Activated CD4-positive, alpha-beta memory T cell treated with anti-CD3 and anti-CD28 coated beads for 36 hours (primary cell): ENCODE measurements around the gene LCP2. TPM values are rescaled to one million over a fixed set of nuclear protein-coding genes. Genes with fewer than 3 reads are reported as not detected.

Experiments
- CTCF ChIA-PET: fragments of 350-600 bp; sonication (Branson Sonifier 250); formaldehyde crosslinking; loops from one replicate; lab custom pipeline; 2021; ENCODE audit warnings: antibody characterized with exemption, inconsistent platforms; lab: Charles Lee
- POLR2A ChIA-PET: fragments of 350-600 bp; sonication (Branson Sonifier 250); formaldehyde crosslinking; loops from one replicate; lab custom pipeline; 2021; ENCODE audit warnings: antibody characterized with exemption; lab: Charles Lee
- DNase-seq: peaks from one replicate; pipeline ENCODE4 v3.0.0-alpha.2; 2020
- H3K27ac Mint-ChIP-seq: one replicate; pipeline ENCODE4 v1.8.0; 2021; ENCODE audit warnings: mixed read lengths
- H3K27me3 Mint-ChIP-seq: one replicate; pipeline ENCODE4 v1.8.0; 2021; ENCODE audit warnings: mixed read lengths
- H3K36me3 Mint-ChIP-seq: one replicate; pipeline ENCODE4 v1.8.0; 2021; ENCODE audit warnings: mixed read lengths
- H3K4me1 Mint-ChIP-seq: one replicate; pipeline ENCODE4 v1.8.0; 2021; ENCODE audit warnings: low read depth, mixed read lengths
- H3K4me3 Mint-ChIP-seq: one replicate; pipeline ENCODE4 v1.8.0; 2021; ENCODE audit warnings: mild to moderate bottlenecking, mixed read lengths
- H3K9me3 Mint-ChIP-seq: one replicate; pipeline ENCODE4 v1.8.0; 2021; ENCODE audit warnings: mixed read lengths
- intact Hi-C: fragments of 100-400 bp; cut with micrococcal nuclease; formaldehyde crosslinking; loops from one replicate; pipeline ENCODE4 v1.15.1; 2023
- total RNA-seq, 2 experiments: library from RNA; stranded (reverse); gene quantifications; one replicate each; pipeline ENCODE4 v1.2.3, GENCODE V29; 2021

LCP2 gene
- total RNA-seq, 2 experiments from 2014 or later: 212 to 213 TPM

- H3K27me3 Mint-ChIP-seq: no peaks in the 10 kb centered on the region
- peak overlapping the region; percentile 91 for H3K27ac Mint-ChIP-seq
- no peak for DNase-seq
- POLR2A ChIA-PET: interaction anchor here (2.8 to 7.7 kb wide), 2 partner anchors 11 to 29 kb away, joined by 8 to 113 read pairs; partner anchors contain the start of gene LCP2
- CTCF ChIA-PET: interaction anchor here (6.1 to 14.1 kb wide), 2 partner anchors 30 to 77 kb away, joined by 137 to 290 read pairs; partner anchors contain the start of gene LCP2
- H3K4me1 Mint-ChIP-seq: peaks cover 73% of the 10 kb centered on the region
- peaks cover 88% of the 10 kb centered on the region for H3K36me3 Mint-ChIP-seq
- H3K9me3 Mint-ChIP-seq: no peaks in the 10 kb centered on the region
- no peak overlapping the region for H3K4me3 Mint-ChIP-seq
- intact Hi-C loops: no loop called here
These were observed 33.7 kb downstream of the LCP2 start for GRCh38 chr5:170263906-170264305.

- no peaks in the 10 kb centered on the region for H3K9me3 Mint-ChIP-seq
- peak; percentile 54 for DNase-seq
- peak overlapping the region; percentile 91 for H3K27ac Mint-ChIP-seq
- intact Hi-C loops: loop anchor here (1.0 kb wide), 1 partner anchor 8 kb away; no protein-coding TSS in a partner anchor
- peak overlapping the region; percentile 30 for H3K4me3 Mint-ChIP-seq
- ChIA-PET POLR2A (interaction anchor here (0.6 to 1.4 kb wide), 8 partner anchors 7 to 1318 kb away, joined by 3 to 8 read pairs (median 3); no protein-coding TSS in a partner anchor), CTCF (interaction anchor here (0.8 to 2.6 kb wide), 7 partner anchors 10 to 77 kb away, joined by 3 to 19 read pairs (median 5); partner anchors contain the start of gene LCP2)
- no peaks in the 10 kb centered on the region for H3K27me3 Mint-ChIP-seq
- peaks cover 89% of the 10 kb centered on the region for H3K36me3 Mint-ChIP-seq
- peaks cover 61% of the 10 kb centered on the region for H3K4me1 Mint-ChIP-seq
These were observed 35.2 kb downstream of the LCP2 start for GRCh38 chr5:170262061-170263045.

GRCh38 chr5:170261528-170262043, 36.0 kb downstream of the LCP2 start:
- ChIA-PET CTCF (interaction anchor here (1.3 to 2.6 kb wide), 5 partner anchors 13 to 77 kb away, joined by 3 to 19 read pairs (median 6); no protein-coding TSS in a partner anchor), POLR2A (interaction anchor here (1.0 to 1.4 kb wide), 5 partner anchors 8 to 72 kb away, joined by 3 to 6 read pairs (median 3); no protein-coding TSS in a partner anchor)
- Mint-ChIP-seq H3K27ac (peak overlapping the region; percentile 91), H3K4me1 (peaks cover 55% of the 10 kb centered on the region), H3K27me3 (no peaks in the 10 kb centered on the region), H3K36me3 (peaks cover 89% of the 10 kb centered on the region), H3K4me3 (no peak overlapping the region), H3K9me3 (no peaks in the 10 kb centered on the region)
- intact Hi-C loops: loop anchor here (1.0 kb wide), 1 partner anchor 7 kb away; no protein-coding TSS in a partner anchor
- no peak for DNase-seq

- ChIA-PET CTCF (interaction anchor here (0.7 to 2.3 kb wide), 2 partner anchors 77 to 82 kb away, joined by 4 to 11 read pairs; no protein-coding TSS in a partner anchor), POLR2A (interaction anchor here (1.0 kb wide), 1 partner anchor 9 kb away, joined by 3 read pairs; no protein-coding TSS in a partner anchor)
- intact Hi-C loops: no loop called here
- no peaks in the 10 kb centered on the region for H3K9me3 Mint-ChIP-seq
- peaks cover 92% of the 10 kb centered on the region for H3K36me3 Mint-ChIP-seq
- DNase-seq: no peak
- H3K27ac Mint-ChIP-seq: peak overlapping the region; percentile 69
- H3K4me3 Mint-ChIP-seq: no peak overlapping the region
- peaks cover 57% of the 10 kb centered on the region for H3K4me1 Mint-ChIP-seq
- H3K27me3 Mint-ChIP-seq: no peaks in the 10 kb centered on the region
These were observed 40.2 kb downstream of the LCP2 start for GRCh38 chr5:170257370-170257769.

- no peak for DNase-seq
- peak overlapping the region; percentile 69 for H3K27ac Mint-ChIP-seq
- H3K4me1 Mint-ChIP-seq: peaks cover 56% of the 10 kb centered on the region
- peaks cover 92% of the 10 kb centered on the region for H3K36me3 Mint-ChIP-seq
- H3K27me3 Mint-ChIP-seq: no peaks in the 10 kb centered on the region
- no peaks in the 10 kb centered on the region for H3K9me3 Mint-ChIP-seq
- intact Hi-C loops: no loop called here
- ChIA-PET CTCF (interaction anchor here (1.1 kb wide), 1 partner anchor 11 kb away, joined by 3 read pairs; no protein-coding TSS in a partner anchor), POLR2A (interaction anchor here (1.0 kb wide), 1 partner anchor 10 kb away, joined by 3 read pairs; no protein-coding TSS in a partner anchor)
- no peak overlapping the region for H3K4me3 Mint-ChIP-seq
These were observed 41.0 kb downstream of the LCP2 start for GRCh38 chr5:170256571-170256970.

GRCh38 chr5:170254056-170254455, 43.5 kb downstream of the LCP2 start:
- CTCF ChIA-PET: interaction anchor here (3.2 kb wide), 1 partner anchor 85 kb away, joined by 15 read pairs; no protein-coding TSS in a partner anchor
- H3K4me1 Mint-ChIP-seq: peaks cover 58% of the 10 kb centered on the region
- H3K4me3 Mint-ChIP-seq: no peak overlapping the region
- H3K27me3 Mint-ChIP-seq: no peaks in the 10 kb centered on the region
- intact Hi-C loops: loop anchor here (1.0 kb wide), 4 partner anchors 8 to 79 kb away; partner anchors contain the start of gene LCP2
- H3K9me3 Mint-ChIP-seq: no peaks in the 10 kb centered on the region
- peaks cover 92% of the 10 kb centered on the region for H3K36me3 Mint-ChIP-seq
- peak overlapping the region; percentile 73 for H3K27ac Mint-ChIP-seq
- POLR2A ChIA-PET: no interaction called here
- DNase-seq: peak; percentile 80

GRCh38 chr5:170252720-170253350, 44.7 kb downstream of the LCP2 start:
- Mint-ChIP-seq H3K27ac (no peak overlapping the region), H3K4me1 (peaks cover 61% of the 10 kb centered on the region), H3K9me3 (no peaks in the 10 kb centered on the region), H3K4me3 (no peak overlapping the region), H3K27me3 (no peaks in the 10 kb centered on the region), H3K36me3 (peaks cover 91% of the 10 kb centered on the region)
- DNase-seq: no peak
- CTCF ChIA-PET: interaction anchor here (0.7 to 3.2 kb wide), 5 partner anchors 10 to 158 kb away, joined by 3 to 15 read pairs (median 3); no protein-coding TSS in a partner anchor
- intact Hi-C loops: loop anchor here (2.0 kb wide), 1 partner anchor 14 kb away; no protein-coding TSS in a partner anchor
- POLR2A ChIA-PET: interaction anchor here (0.6 to 0.9 kb wide), 2 partner anchors 9 to 211 kb away, joined by 3 to 4 read pairs; no protein-coding TSS in a partner anchor

- DNase-seq: no peak
- H3K36me3 Mint-ChIP-seq: peaks cover 91% of the 10 kb centered on the region
- ChIA-PET CTCF (interaction anchor here (0.7 to 3.2 kb wide), 5 partner anchors 11 to 159 kb away, joined by 3 to 15 read pairs (median 3); no protein-coding TSS in a partner anchor), POLR2A (interaction anchor here (0.6 kb wide), 1 partner anchor 211 kb away, joined by 4 read pairs; no protein-coding TSS in a partner anchor)
- no peaks in the 10 kb centered on the region for H3K9me3 Mint-ChIP-seq
- no peak overlapping the region for H3K4me3 Mint-ChIP-seq
- peak overlapping the region; percentile 30 for H3K27ac Mint-ChIP-seq
- intact Hi-C loops: loop anchor here (2.0 kb wide), 1 partner anchor 15 kb away; no protein-coding TSS in a partner anchor
- H3K27me3 Mint-ChIP-seq: no peaks in the 10 kb centered on the region
- peaks cover 64% of the 10 kb centered on the region for H3K4me1 Mint-ChIP-seq
These were observed 45.5 kb downstream of the LCP2 start for GRCh38 chr5:170252109-170252508.

- DNase-seq: no peak
- peaks cover 63% of the 10 kb centered on the region for H3K4me1 Mint-ChIP-seq
- no peak overlapping the region for H3K4me3 Mint-ChIP-seq
- intact Hi-C loops: no loop called here
- peaks cover 2% of the 10 kb centered on the region for H3K9me3 Mint-ChIP-seq
- ChIA-PET CTCF (interaction anchor here (0.6 to 3.2 kb wide), 4 partner anchors 17 to 160 kb away, joined by 3 to 15 read pairs (median 4); no protein-coding TSS in a partner anchor), POLR2A (no interaction called here)
- H3K27me3 Mint-ChIP-seq: no peaks in the 10 kb centered on the region
- H3K36me3 Mint-ChIP-seq: peaks cover 92% of the 10 kb centered on the region
- H3K27ac Mint-ChIP-seq: no peak overlapping the region
These were observed 46.1 kb downstream of the LCP2 start for GRCh38 chr5:170251462-170251861.

GRCh38 chr5:170250810-170251317, 46.7 kb downstream of the LCP2 start:
- H3K9me3 Mint-ChIP-seq: peaks cover 4% of the 10 kb centered on the region
- H3K36me3 Mint-ChIP-seq: peaks cover 92% of the 10 kb centered on the region
- no peaks in the 10 kb centered on the region for H3K27me3 Mint-ChIP-seq
- intact Hi-C loops: no loop called here
- no peak for DNase-seq
- no peak overlapping the region for H3K4me3 Mint-ChIP-seq
- CTCF ChIA-PET: interaction anchor here (0.6 to 3.2 kb wide), 4 partner anchors 17 to 88 kb away, joined by 3 to 15 read pairs (median 4); no protein-coding TSS in a partner anchor
- H3K27ac Mint-ChIP-seq: no peak overlapping the region
- peaks cover 57% of the 10 kb centered on the region for H3K4me1 Mint-ChIP-seq
- POLR2A ChIA-PET: no interaction called here
